Lower leg skin (tissue), 3 donors: ENCODE measurements around the gene SETD7.

Source experiments
- POLR2A ChIP-seq, 2 donors: fragments of 450-650 bp; IDR thresholded peaks; one replicate each; pipeline ENCODE4 v1.6.1; 2016 to 2017; ENCODE audit warnings: antibody characterized with exemption in 2 of 2, mild to moderate bottlenecking in 1 of 2, moderate library complexity in 1 of 2
- TF ChIP-seq, protein P1 (sequence below), 3 donors: fragments of 450-650 bp; IDR thresholded peaks; one replicate each; pipeline ENCODE4 v1.5.1; 2016; ENCODE audit warnings: antibody characterized with exemption in 3 of 3, mild to moderate bottlenecking in 3 of 3, moderate library complexity in 2 of 3

DNA sequence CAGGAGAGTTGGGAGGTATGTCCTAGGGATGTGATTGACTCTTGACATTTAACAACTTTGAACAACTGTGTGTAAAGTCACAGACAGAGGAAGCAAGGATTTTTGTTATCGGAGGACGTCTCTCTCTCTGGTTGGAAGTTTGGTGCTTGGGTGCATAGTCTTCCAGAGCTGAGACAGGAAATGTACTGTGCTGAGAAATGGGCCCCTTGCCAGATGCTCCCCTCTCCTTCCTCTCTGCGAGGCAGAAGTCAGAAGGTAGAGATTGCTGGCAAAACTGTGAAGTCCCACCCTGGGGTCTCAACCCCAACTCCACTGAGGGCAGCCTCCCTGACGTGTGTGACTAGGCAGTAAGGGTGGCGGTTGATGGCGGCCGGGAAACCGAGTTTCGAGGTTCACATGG, 49.2 kb downstream of the SETD7 start:
- TF ChIP-seq, protein P1, sequence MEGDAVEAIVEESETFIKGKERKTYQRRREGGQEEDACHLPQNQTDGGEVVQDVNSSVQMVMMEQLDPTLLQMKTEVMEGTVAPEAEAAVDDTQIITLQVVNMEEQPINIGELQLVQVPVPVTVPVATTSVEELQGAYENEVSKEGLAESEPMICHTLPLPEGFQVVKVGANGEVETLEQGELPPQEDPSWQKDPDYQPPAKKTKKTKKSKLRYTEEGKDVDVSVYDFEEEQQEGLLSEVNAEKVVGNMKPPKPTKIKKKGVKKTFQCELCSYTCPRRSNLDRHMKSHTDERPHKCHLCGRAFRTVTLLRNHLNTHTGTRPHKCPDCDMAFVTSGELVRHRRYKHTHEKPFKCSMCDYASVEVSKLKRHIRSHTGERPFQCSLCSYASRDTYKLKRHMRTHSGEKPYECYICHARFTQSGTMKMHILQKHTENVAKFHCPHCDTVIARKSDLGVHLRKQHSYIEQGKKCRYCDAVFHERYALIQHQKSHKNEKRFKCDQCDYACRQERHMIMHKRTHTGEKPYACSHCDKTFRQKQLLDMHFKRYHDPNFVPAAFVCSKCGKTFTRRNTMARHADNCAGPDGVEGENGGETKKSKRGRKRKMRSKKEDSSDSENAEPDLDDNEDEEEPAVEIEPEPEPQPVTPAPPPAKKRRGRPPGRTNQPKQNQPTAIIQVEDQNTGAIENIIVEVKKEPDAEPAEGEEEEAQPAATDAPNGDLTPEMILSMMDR (IDR thresholded peaks at IDR 0.05) = no peak
- TF ChIP-seq POLR2A (IDR thresholded peaks at IDR 0.05) = no peak
